CD1c-positive myeloid dendritic cell (primary cell): Measurements from ENCODE around the gene SRP9.
"Not testable (repeated sequence)": the region's sequence is repeated elsewhere in the genome, so short reads cannot be mapped to it uniquely, and the experiment has no call there.

Experiments
- DNase-seq: peaks from one replicate; pipeline ENCODE4 v3.0.0-alpha.2; 2016; ENCODE audit errors: extremely low spot score

SRP9 gene

GRCh38 chr1:225815526-225816178 lies 38.0 kb downstream of the SRP9 start:
- no peak for DNase-seq

DNA sequence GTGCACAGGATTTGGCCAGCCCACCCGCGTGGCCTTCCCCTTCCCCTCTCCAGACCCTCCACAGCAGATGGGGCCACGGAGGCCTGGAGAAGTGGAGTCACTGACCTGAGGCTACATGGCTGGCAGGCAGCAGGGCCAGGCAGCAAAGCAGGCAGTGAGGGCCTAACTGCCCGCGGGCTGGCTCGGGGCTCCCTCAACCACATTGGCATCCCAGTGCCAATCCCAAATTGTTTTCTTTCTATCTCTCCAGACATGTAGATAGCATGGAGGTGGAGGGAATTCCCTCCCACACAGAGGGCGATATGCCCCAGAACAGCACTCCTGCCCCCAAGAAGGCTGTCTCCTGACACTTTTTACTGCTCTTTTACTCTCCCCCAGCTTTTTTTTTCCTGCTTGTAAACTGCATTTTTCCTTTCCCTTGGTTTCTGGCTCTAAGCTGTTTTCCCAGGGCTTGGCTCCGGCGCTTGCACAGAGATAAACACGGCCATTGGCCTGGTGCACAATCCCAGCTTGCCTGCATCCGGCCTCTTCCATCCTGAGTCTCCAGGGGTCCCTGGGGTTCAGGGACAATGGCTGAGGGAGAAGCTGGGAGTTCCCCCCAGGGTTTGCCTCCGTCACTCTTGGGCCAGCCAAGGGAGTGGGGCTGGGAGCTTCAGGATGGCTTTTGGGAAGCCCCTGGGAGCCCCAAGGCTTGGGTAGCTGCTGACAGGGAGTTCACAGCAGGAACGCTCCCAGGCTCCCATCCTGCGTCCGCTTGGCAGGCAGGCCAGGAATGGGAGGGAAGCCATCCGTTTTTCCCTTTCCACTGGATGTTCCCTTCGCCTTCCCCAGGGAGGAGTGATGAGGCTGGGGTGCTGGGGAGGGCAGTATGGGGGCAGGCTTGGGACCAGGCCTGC lies 39.3 kb downstream of the SRP9 start:
- DNase-seq = no peak

DNA sequence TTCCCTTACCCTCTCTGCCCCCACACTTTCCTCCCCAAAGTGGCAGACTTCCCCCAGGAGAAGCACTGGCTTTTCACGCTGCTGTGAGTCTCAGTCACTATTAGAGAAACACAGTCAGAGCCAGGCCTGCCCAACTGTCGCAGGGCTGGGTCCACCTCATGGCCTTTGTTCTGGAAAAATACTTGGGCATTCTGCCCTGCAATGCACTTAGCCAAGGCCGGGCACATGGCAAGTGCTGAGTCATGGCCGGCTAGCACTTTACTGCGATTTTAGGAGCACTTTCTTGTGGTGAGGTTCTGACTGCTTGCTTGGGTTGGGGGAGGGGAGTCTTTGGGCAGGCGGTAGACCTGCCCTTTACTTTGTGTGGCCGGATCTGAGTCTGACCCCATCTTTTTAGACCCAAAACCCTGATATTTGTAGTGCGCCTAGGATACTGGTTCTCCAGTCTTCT lies 40.0 kb downstream of the SRP9 start:
- peak; percentile 22 for DNase-seq

DNA sequence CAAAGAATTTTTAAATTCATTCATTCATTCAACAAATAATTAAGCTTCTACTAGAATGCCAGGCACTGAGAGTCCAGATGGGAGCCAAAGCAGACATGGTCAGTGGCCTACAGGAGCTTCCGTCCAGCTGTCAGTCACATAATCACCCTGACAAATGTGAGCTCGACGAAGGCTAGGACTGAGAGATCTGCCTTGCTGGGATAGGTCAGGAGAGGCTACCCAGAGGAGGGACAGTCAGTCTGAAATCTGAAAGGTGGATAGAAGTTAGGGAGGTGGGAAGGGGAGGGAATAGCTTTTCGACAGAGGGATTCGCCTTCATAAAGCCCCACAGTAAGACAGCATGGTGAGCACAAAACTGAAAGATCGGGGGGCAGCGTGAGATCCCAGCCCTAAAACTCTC lies 40.6 kb downstream of the SRP9 start:
- DNase-seq = no peak

DNA sequence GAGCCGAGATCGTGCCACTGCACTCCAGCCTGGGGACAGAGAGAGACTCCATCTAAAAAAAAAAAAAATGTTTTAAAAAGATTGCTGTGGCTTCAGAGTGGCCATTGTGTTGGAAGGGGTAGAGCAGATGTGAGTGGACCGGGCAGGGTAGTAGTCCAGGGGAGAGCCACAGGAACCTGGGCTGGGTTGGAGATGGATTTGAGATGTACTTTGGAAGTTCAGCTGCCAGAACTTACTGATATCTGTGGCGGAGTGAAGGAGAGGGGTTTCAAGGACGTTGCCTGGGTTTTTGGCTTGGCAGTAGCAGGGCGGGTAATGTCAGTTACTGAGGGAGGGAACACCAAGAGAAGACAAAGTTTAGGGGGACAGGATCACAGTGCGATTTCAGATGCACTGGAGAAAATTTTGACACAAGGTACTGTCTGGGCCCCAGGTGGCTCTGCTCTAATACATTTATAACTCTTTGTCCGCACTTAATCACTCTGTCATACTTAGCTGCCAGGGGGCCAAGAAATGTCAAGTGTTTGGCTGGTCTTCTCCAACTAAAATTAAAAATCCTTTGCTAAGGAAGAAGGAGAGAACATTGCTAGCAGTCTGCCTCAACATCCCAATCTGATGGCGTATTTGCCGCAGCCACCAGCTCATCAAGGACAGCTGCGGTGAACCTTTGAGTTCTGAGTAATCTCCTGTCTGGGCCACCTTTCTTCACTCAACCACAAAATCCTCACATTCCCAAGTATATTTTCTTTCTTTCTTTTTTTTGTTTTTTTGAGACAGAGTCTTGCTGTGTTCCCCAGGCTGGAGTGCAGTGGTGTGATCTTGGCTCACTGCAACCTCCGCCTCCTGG lies 41.9 kb downstream of the SRP9 start:
- no peak for DNase-seq

- DNase-seq = no peak
Observed at GRCh38 chr1:225820522-225821120, 43.0 kb downstream of the SRP9 start.

DNA sequence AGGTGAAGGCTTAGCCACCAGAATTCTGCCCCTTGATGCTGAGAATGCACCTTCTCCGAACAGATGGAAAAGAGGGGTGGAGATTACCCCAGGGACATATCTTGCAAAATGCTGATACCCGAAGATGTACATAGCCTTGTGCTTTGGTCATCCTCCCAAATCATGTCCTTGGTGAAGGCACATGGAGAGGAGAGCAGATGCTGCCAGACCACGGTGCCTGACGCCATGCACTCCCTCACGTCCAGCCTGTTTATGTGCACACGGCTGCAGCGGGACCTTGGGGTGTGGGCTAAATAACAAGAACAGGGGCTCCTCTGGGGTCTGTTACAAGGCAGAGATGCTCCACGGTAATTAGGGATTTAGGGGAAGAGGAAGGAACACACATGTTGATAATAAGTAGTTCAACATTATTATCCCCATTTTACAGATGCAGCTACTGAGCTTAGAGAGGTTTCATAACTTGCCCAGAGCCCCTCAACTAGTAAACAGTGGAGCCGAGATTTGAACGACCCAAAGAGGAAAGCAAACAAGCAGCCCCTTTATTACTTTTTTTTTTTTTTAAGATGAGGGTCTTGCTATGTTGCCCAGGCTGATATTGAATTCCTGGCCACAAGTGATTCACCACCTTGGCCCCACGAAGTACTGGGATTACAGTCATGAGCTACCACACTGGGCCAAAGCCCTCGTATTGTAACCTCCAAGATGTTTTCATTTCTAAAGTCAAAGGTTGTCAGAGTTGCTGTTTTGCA lies 45.2 kb downstream of the SRP9 start:
- DNase-seq = no peak

DNA sequence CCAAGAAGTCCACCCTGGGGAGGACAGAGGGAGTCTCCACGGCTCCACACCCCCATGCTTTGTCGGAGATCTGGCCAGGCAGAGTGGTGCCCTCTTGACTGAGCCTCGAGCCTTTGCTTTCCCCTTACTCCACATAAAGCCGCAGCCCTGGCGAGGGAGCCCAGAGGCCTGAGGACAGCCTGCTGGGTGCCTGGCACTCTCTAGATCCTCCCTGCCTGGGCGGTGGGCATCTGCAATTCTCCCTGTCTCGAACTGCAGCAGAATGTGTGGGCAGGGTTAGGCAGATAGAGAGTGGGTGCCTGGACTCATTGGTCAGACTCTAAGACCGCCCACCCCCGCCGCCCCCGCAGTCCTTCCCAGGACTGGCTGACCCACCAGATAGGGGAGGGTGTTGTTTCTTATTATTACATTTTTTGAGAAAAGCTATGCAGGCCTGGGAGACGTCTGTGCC lies 46.2 kb downstream of the SRP9 start:
- no peak for DNase-seq

- no peak for DNase-seq
Observed at GRCh38 chr1:225824533-225824941, 46.9 kb downstream of the SRP9 start.

DNA sequence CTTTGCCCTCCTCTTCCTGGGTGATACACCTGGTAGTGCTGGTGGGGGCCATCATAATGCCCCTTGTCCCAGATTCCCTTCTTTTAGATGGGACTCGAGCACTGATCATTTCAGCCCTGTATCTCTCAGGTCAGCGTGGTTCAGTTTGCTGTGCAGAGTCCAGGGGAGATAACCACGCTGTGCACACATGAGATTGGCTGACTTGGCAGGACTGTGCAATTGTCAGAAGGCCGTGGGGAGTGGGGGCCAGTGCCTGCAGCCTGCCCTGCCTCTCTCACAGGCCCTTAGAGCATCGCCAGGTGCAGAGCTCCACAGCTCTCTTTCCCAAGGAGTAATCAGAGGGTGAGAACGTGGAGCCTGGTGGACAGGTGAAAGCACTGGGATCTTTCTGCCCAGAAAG lies 47.5 kb downstream of the SRP9 start:
- no peak for DNase-seq

GRCh38 chr1:225825607-225826007 lies 48.0 kb downstream of the SRP9 start:
- DNase-seq = peak; percentile 18

- no peak for DNase-seq
Observed at GRCh38 chr1:225827076-225827475, 49.5 kb downstream of the SRP9 start.

GRCh38 chr1:225828706-225829345 lies 51.2 kb downstream of the SRP9 start:
- no peak for DNase-seq

- no peak for DNase-seq
Observed at GRCh38 chr1:225830841-225831240, 53.2 kb downstream of the SRP9 start.

- no peak for DNase-seq
Observed at GRCh38 chr1:225834417-225835329, 57.0 kb downstream of the SRP9 start.

DNA sequence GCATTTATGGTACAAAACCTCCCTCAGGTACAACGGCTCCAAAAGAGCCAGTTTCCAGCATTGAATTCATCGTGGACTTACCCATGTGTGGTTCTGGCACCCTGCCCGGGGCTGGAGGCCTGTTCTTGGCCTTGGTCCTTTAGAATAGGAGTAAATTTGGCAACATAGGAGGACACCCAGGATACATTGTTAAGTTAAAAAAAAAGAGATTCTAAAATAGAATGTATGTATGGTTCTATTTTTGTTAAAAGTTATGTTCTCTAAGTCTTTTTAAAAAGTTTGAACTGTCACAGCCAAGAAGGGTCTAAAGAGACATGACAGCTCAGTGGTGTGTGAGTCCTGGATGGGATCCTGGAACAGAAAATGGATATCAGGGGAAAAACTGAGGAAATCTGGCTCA lies 58.2 kb downstream of the SRP9 start:
- DNase-seq = no peak

DNA sequence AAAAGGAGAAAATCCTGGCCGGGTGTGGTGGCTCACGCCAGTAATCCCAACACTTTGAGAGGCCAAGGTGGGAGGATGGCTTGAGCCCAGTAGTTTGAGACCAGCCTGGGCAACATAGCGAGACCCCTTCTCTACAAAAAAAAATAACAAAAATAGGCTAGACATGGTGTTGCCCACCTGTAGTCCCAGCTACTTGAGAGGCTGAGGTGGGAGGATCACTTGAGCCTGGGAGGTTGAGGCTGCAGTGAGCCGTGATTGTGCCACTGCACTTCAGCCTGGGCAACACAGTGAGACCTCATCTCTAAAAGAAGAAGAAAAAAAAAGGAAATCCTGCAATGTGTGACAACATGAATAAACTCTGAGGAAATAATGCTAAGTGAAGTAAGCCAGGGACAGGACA lies 58.7 kb downstream of the SRP9 start:
- DNase-seq = not testable (repeated sequence)

DNA sequence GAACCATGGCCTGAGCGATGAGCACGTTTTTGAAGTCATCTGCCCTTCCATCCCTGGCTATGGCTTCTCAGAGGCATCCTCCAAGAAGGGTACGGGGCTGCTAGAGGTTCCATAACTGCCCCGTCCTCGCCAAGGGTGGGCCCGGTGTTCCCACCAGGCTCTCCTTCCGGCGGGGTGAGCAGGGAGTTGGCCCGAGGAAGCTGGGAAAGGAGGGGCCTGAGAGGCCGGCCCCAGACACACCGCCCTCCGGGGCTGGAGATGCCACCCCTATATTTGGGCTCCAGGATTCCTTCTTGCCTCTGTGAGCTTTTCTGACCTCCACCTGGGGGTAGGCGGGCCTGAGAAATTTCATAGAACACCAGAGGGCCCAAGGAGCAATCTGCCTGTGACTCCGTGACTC lies 61.2 kb downstream of the SRP9 start:
- no peak for DNase-seq
